Stimulated activated memory B cell treated with anti-CD40 and anti-IgM and Interleukin-4, amounts not matched to agents 10 μg/mL and 1 μg/mL and 100 μg/mL, for 72 hours (primary cell): ENCODE measurements around the gene AQP7.
"Not testable (repeated sequence)": the region's sequence is repeated elsewhere in the genome, so short reads cannot be mapped to it uniquely, and the experiment has no call there.

Experiments used
- ATAC-seq: fragments of 150-1000 bp; cut with Tn5 transposase; 2 replicates; pipeline ENCODE4 v1.10.0; 2021
- H3K27ac Mint-ChIP-seq: one replicate; pipeline ENCODE4 v1.8.0; 2022; ENCODE audit warnings: mild to moderate bottlenecking, mixed read lengths
- H3K27me3 Mint-ChIP-seq: one replicate; pipeline ENCODE4 v1.8.0; 2022; ENCODE audit warnings: mixed read lengths
- H3K36me3 Mint-ChIP-seq: one replicate; pipeline ENCODE4 v1.8.0; 2022; ENCODE audit warnings: mixed read lengths
- H3K4me1 Mint-ChIP-seq: one replicate; pipeline ENCODE4 v1.8.0; 2022; ENCODE audit warnings: mixed read lengths
- H3K4me3 Mint-ChIP-seq: one replicate; pipeline ENCODE4 v1.8.0; 2022; ENCODE audit warnings: mild to moderate bottlenecking, moderate library complexity, mixed read lengths
- H3K9me3 Mint-ChIP-seq: one replicate; pipeline ENCODE4 v1.8.0; 2022; ENCODE audit warnings: mixed read lengths

AQP7 gene

DNA sequence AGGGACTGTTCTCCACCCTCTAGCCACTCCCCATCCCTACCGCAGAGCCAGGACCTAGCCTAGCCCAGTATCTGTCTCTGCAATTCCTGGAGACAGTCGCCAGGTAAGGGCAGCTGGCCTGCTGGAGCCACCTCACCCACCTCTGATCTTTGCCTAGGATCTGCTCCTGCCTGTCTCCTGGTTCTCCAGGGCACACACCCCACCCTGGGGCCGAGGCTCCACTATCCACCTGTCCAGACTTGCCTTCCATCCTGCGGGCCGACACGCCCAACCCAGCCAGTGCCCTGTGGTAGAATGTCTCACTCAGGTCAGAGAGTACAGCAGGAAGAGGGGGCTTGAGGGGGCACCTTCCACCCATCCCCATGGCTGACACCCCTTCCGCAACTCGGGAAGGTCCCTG lies 15.7 kb upstream of the AQP7 start:
- Mint-ChIP-seq H3K27ac (no peak overlapping the region), H3K4me3 (no peak overlapping the region), H3K27me3 (peaks cover 37% of the 10 kb centered on the region), H3K4me1 (peaks cover 6% of the 10 kb centered on the region), H3K36me3 (no peaks in the 10 kb centered on the region), H3K9me3 (no peaks in the 10 kb centered on the region)
- no peak for ATAC-seq

DNA sequence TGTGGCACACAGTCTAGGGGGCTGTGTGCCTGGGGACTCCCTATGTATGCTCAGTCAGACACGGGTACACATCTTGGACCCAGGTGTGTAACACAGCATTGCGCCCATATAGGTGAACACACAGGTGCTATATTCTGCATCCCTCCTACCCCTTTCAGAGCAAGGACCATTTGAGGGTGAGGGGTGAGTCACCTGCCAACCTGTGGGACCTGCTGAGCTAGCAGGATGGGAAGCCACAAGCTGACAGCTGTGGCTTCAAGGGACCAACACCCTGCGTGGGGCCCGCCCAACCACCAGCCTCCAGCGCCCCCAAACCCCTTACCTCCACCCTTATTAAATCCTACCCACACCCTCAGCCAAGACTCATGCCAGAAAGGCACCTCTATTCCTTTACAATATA lies 14.6 kb upstream of the AQP7 start:
- Mint-ChIP-seq H3K27me3 (peaks cover 42% of the 10 kb centered on the region), H3K36me3 (no peaks in the 10 kb centered on the region), H3K4me3 (no peak overlapping the region), H3K27ac (no peak overlapping the region), H3K4me1 (peaks cover 6% of the 10 kb centered on the region), H3K9me3 (no peaks in the 10 kb centered on the region)
- no peak for ATAC-seq

DNA sequence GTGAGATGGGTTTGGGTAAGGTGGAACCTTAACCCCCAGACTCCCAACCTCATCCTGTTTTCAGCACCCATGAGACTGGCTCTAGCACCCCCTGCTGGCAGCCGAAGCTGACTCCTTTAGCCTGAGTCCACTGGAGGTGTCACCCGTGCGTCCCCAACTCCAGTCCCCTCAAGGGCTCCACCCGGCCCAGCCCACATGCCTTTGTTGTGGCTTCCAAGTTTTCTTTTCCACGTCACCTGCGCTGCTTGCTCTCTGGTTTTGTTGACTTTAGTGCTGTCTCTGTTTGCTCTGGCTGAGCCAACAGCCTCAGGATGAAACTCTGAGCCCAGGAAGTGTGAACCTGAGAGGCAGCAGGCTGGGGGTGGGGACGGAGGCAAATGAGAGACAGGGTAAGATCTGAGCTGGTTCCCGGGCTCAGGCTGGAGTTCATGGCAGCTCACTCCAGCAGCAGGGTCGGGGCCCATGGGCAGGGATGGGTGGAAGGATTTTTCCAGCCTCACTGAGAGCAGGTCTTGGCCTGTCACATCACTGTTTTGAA lies 13.2 kb upstream of the AQP7 start:
- peaks cover 6% of the 10 kb centered on the region for H3K4me1 Mint-ChIP-seq
- no peak overlapping the region for H3K27ac Mint-ChIP-seq
- H3K36me3 Mint-ChIP-seq: no peaks in the 10 kb centered on the region
- H3K9me3 Mint-ChIP-seq: no peaks in the 10 kb centered on the region
- peaks cover 56% of the 10 kb centered on the region for H3K27me3 Mint-ChIP-seq
- no peak overlapping the region for H3K4me3 Mint-ChIP-seq
- ATAC-seq: peak; percentile 53

DNA sequence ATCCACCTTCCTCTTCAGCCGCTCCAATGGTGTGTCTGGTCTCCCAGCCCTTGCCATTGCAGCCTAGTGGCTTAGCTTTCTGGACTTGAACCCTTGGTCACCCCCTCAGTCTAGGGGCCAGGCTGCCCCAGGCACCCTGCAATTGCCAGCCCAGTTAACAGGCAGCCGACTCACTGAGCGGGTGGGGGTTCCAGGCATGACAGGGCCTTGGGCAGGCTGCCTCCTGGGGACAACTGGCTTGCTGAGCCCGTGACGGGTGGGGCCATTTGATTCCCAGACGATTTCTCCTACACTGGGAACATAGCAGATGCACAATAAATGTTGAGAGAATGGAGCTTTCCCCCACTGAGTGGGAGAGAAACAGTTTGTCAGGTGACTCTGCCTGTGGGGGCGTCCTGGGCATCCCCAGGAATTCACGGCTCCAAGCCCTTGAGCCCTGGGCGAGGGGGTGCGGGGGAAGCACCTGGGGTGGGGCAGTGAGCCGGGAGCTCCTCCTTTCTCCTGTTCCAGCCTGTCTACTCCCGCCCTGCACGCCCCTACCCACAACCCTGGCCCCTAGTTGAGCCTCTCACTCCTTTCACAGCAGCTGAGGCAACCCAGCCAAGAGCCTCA lies 12.6 kb upstream of the AQP7 start:
- Mint-ChIP-seq H3K27me3 (peaks cover 57% of the 10 kb centered on the region), H3K4me1 (peaks cover 6% of the 10 kb centered on the region), H3K27ac (no peak overlapping the region), H3K4me3 (no peak overlapping the region), H3K36me3 (no peaks in the 10 kb centered on the region), H3K9me3 (no peaks in the 10 kb centered on the region)
- ATAC-seq: no peak

DNA sequence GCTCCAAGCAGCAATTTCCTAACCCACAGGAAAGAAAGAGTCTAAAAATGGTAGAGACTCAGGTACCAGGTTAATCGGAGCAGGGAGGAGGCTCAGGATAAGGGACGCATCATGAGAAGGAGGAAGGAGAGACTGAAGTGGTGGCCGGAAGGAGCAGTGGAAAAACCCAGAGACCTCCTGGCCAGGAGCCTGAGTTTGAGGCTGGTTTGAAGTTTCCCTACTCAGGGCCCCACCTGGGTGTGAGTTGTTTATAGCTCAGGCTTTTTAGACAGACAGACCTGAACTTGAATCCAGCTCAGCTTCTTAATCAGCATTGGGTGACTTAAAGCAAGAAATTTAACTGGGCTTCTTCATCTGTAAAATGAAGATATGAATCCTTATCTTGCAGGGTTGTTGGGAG lies 11.9 kb upstream of the AQP7 start:
- Mint-ChIP-seq H3K9me3 (no peaks in the 10 kb centered on the region), H3K4me1 (peaks cover 6% of the 10 kb centered on the region), H3K4me3 (no peak overlapping the region), H3K36me3 (no peaks in the 10 kb centered on the region), H3K27ac (no peak overlapping the region), H3K27me3 (peaks cover 57% of the 10 kb centered on the region)
- ATAC-seq: no peak

DNA sequence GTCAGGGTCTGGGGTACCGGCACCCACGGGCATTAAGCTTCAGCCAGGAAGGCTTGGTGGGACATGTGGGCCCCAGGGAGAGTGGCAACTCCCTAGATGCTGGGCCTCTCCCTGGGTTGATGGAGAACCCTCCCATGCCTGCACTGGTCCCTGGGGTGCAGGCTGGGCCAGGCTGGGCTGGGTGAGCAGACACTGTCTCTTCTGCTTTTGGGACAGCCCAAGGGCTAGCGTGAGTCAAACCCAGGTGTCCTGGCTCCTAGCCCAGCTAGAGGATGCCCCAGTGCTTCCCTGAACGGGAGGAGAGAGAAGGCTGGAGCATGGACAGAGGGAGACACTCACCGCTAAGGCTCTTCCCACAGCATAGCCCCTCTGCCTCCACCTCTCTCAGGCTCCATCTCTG lies 5.7 kb upstream of the AQP7 start:
- ATAC-seq: peak; percentile 55
- no peak overlapping the region for H3K4me3 Mint-ChIP-seq
- H3K4me1 Mint-ChIP-seq: no peaks in the 10 kb centered on the region
- H3K27me3 Mint-ChIP-seq: peaks cover 34% of the 10 kb centered on the region
- H3K9me3 Mint-ChIP-seq: no peaks in the 10 kb centered on the region
- H3K36me3 Mint-ChIP-seq: no peaks in the 10 kb centered on the region
- H3K27ac Mint-ChIP-seq: no peak overlapping the region

DNA sequence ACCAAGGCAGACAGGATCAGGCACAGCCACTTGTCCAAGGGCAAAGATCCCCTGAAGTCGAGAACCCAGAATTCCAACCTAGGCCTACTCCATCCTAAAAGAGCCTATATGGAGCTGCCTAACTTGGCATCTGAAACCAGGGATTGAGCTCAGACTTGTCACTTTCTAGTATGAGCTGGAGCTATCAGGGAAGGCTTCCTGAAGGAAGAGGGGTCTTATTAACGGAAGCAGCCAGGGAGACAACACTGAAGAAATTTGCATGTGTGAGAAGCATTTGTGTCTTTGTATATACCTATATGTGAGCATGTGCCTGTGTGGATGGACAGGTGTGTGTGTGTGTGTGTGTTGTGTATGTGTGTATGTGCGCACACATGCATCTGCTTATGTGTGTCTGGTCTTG lies 4.7 kb upstream of the AQP7 start:
- no peaks in the 10 kb centered on the region for H3K9me3 Mint-ChIP-seq
- no peaks in the 10 kb centered on the region for H3K36me3 Mint-ChIP-seq
- no peak overlapping the region for H3K27ac Mint-ChIP-seq
- H3K4me1 Mint-ChIP-seq: no peaks in the 10 kb centered on the region
- no peak overlapping the region for H3K4me3 Mint-ChIP-seq
- ATAC-seq: no peak
- H3K27me3 Mint-ChIP-seq: peaks cover 36% of the 10 kb centered on the region

DNA sequence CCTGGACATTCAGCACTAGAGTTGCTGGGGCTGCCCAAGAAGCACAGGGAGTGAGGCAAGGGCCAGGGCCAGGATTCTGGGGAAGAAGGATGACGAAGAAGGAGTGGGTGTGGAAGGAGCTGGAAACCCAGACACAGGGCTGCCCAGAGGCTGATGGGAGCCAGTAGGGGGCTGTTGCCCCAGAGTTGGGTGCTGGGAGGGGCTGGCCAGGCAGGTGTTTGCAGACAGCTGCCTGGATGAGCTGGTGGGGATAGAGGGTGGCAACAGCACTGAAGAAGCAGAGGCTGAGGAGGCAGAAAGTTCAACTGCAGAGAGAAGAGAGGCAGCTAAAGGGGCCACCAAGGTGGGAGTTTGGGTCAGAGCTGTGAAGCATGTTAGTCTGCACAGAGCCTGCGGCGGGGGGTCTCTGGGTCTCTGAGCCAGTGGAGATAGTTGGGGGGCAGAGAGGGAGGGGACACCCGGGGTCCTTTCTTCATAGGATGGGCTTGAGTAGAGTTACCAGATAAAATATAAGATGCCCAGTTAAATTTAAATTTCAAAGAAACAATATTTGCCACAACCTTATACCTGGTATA lies 2.5 kb upstream of the AQP7 start:
- ATAC-seq: no peak
- H3K4me1 Mint-ChIP-seq: no peaks in the 10 kb centered on the region
- no peak overlapping the region for H3K27ac Mint-ChIP-seq
- no peaks in the 10 kb centered on the region for H3K9me3 Mint-ChIP-seq
- no peaks in the 10 kb centered on the region for H3K36me3 Mint-ChIP-seq
- peaks cover 31% of the 10 kb centered on the region for H3K27me3 Mint-ChIP-seq
- no peak overlapping the region for H3K4me3 Mint-ChIP-seq

DNA sequence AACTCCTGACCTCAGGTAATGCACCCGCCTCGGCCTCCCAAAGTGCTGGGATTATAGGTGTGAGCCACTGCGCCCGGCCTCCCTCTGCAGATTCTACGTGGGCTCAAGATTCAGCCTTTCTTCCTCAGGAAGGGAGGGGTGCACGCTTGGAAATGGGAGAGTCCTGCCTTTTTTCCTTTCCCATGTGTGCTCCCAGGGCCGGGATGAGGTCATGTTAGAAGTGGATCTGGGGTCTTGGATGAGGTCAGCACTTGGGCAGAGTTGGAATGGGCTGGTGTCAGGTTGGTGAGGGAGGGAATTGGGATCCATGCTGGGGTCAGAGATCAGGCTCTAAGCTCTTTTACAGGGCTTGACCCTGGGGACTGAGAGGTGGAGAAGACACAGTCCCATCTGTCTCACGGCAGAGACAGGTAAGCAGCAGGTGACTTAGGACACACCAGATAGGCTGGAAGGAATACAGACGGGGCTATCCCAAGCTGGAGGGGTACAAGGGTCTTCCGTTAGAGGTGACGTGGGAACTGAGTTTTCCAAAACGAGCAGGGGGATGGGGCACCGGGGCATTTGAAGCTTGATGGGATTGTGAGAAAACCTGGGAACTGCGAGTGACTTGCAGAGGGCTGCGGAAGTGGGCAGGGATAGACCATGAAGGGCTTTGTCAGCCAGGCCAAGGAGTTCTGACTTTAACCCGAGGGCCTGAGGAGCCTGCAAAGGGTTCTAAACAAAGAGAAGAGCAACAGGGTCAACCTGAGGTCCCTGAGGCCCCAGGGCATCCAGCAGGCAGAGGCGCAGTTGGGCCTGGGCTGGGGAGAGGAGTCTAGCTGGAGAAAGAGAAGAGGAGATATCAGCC lies 1.8 kb upstream of the AQP7 start:
- Mint-ChIP-seq H3K27me3 (peaks cover 38% of the 10 kb centered on the region), H3K27ac (no peak overlapping the region), H3K4me1 (no peaks in the 10 kb centered on the region), H3K36me3 (no peaks in the 10 kb centered on the region), H3K9me3 (no peaks in the 10 kb centered on the region), H3K4me3 (no peak overlapping the region)
- ATAC-seq: no peak

DNA sequence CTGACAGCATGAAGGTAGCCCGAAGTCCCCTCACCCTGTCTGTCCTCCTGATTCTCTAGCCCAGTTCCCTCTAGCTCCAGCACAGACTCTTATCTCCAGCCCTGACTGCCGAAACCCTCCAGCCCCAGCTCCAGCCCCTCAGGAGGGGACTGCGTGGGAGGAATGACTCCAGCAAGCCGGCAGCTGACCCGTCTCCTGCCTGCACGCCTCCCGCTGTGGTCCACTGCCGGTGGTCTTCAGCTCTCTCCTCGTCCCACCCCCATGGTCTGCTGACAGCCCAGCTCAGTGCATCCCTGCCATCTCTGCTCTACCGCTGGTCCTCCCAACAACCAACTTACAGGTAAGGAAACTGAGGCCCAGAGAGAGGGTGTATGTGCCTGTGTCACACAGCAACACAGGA lies 559 bp downstream of the AQP7 start:
- H3K27me3 Mint-ChIP-seq: peaks cover 53% of the 10 kb centered on the region
- not testable (repeated sequence) for H3K36me3 Mint-ChIP-seq, H3K4me1 Mint-ChIP-seq, H3K9me3 Mint-ChIP-seq, ATAC-seq, H3K27ac Mint-ChIP-seq, H3K4me3 Mint-ChIP-seq

DNA sequence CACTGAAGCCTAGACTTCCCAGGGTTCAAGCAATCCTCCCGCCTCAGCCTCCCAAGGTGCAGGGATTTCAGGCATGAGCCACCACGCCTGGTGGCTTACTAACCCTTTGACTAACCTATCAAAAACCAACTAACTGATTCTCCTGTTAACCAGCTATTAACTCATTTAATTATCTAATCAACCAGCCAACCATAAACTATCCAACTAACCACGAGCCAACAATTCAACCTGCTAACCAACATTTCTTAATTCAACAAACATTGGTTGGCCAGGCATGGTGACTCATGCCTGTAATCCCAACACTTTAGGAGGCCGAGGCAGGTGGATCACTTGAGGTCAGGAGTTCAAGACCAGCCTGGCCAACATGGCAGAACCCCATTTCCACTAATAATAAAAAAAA lies 3.3 kb downstream of the AQP7 start:
- peaks cover 43% of the 10 kb centered on the region for H3K27me3 Mint-ChIP-seq
- not testable (repeated sequence) for H3K4me3 Mint-ChIP-seq, H3K36me3 Mint-ChIP-seq, H3K4me1 Mint-ChIP-seq, ATAC-seq, H3K9me3 Mint-ChIP-seq, H3K27ac Mint-ChIP-seq

DNA sequence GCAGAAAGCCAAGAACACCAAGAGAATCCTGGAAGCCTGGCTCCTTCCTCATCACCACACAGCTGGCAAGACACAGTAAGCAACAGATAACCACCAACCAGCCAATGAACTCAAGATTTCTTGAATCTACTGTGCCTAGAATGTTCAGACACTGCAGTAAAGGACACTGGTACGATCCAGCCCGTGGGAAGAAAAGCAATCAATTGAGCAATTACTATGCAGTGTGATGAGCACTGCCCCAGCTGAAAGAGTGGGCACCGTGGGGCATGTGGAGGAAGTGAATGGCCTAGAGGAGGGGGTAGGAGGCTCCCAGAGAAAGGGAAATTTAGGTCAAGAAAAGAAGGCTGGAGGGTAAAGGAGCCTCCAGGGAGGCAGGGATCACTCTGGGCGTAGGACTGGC lies 4.6 kb downstream of the AQP7 start:
- H3K4me3 Mint-ChIP-seq, H3K4me1 Mint-ChIP-seq, H3K9me3 Mint-ChIP-seq, H3K36me3 Mint-ChIP-seq, H3K27ac Mint-ChIP-seq, ATAC-seq: not testable (repeated sequence)
- H3K27me3 Mint-ChIP-seq: peaks cover 38% of the 10 kb centered on the region

DNA sequence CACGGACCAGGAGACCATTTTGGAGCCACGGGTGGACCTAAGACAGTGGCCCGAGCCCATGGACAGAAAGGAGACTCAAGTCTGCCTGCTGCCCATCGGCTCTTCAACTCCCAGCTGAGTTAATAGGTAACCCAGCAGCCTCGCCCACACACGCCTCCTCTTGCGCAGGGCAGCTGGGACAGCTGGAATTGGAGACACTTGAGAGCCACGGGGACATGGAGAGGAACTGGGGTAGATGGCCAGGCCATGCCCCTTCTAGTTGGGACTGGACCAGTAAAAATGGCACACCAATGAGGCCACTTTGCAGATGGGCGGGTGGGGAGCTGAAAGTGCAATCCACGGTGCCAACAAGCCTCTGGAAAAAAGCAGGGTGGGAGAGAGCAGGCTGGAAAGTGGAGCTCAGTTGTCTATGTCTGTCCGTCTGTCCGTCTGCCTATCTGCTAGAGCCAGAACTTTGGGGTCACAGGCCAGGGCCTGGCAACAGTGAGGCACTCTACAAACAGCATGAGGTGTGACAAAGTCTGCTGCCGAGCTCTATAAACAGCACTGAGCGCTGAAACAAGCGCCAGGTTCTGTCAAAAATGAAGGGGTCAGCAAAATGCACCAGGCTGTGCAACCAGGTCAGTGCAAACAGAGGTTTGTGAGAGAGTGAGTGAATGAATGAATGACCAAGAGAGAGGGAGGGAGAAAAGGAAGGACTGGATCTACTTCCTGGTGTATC lies 7.0 kb downstream of the AQP7 start:
- not testable (repeated sequence) for H3K27ac Mint-ChIP-seq, H3K4me3 Mint-ChIP-seq, H3K36me3 Mint-ChIP-seq, ATAC-seq, H3K4me1 Mint-ChIP-seq, H3K9me3 Mint-ChIP-seq
- peaks cover 30% of the 10 kb centered on the region for H3K27me3 Mint-ChIP-seq

DNA sequence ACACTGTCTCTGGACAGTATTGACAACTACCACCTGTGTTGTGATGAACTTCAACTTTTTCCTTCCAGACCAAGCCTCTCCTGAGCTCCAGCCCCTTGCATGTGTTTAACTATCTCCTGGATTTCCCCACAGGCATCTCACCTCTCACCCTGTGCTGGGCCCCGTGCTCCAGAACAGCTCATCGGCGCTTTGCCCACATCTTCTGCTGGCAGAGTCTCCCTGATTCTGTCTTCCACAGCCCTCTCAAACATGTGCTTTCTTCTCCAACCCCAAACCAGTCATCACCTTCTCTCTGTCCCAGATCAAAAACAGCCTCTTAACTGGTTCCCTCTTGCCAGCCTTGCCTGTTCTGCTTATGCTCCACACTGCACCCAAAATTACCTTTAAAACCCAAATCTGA lies 8.4 kb downstream of the AQP7 start:
- not testable (repeated sequence) for H3K9me3 Mint-ChIP-seq, H3K36me3 Mint-ChIP-seq, ATAC-seq, H3K4me3 Mint-ChIP-seq, H3K4me1 Mint-ChIP-seq, H3K27ac Mint-ChIP-seq
- peaks cover 25% of the 10 kb centered on the region for H3K27me3 Mint-ChIP-seq

DNA sequence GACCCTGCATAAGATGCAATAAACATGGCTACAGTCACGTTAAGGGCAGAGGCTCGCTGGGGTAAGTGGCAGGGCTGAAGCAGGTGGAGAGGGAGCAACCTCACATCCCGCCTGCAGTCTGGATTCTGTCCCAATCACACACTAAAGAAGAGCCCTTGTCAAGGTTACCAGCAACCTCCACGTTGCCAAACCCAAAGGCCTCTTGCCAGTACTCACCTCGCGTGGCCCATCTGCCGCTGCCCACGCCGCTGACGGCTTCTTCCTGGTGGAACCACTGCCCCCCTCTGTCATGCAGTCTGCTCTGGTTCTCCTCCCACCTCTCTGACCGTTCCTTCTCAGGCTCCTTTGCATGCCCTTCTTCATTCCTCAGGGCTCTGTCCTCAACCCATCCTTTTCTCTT lies 8.8 kb downstream of the AQP7 start:
- no peak overlapping the region for H3K27ac Mint-ChIP-seq
- peaks cover 24% of the 10 kb centered on the region for H3K27me3 Mint-ChIP-seq
- H3K36me3 Mint-ChIP-seq: no peaks in the 10 kb centered on the region
- no peaks in the 10 kb centered on the region for H3K9me3 Mint-ChIP-seq
- H3K4me3 Mint-ChIP-seq: no peak overlapping the region
- no peak for ATAC-seq
- H3K4me1 Mint-ChIP-seq: no peaks in the 10 kb centered on the region
